ENCODE results near the gene FRRS1.

DNA sequence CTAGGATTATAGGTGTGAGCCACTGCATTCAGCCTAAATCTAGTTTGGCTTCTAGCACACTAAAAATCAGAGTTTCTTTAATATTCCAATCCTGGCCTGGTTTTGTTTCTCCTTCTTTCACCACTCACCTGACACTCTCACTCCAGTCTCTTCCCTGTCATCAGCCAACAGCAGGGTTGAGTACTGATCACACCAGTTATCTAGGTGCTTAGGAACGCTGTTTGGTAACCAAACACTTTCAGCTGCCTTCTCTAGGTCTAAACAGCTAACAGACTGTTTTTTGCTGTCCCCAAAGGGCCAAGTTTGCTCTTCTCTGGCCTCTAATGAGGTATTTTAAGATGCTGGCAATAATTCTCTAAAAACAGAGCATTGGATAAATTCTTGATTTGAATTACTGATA is 17.7 kb upstream of the FRRS1 start:
- TF ChIP-seq, protein P1, sequence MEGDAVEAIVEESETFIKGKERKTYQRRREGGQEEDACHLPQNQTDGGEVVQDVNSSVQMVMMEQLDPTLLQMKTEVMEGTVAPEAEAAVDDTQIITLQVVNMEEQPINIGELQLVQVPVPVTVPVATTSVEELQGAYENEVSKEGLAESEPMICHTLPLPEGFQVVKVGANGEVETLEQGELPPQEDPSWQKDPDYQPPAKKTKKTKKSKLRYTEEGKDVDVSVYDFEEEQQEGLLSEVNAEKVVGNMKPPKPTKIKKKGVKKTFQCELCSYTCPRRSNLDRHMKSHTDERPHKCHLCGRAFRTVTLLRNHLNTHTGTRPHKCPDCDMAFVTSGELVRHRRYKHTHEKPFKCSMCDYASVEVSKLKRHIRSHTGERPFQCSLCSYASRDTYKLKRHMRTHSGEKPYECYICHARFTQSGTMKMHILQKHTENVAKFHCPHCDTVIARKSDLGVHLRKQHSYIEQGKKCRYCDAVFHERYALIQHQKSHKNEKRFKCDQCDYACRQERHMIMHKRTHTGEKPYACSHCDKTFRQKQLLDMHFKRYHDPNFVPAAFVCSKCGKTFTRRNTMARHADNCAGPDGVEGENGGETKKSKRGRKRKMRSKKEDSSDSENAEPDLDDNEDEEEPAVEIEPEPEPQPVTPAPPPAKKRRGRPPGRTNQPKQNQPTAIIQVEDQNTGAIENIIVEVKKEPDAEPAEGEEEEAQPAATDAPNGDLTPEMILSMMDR (IDR thresholded peaks at IDR 0.05), result no peak
- no peak for TF ChIP-seq EP300 (IDR thresholded peaks at IDR 0.05)
